T-helper 1 cell (primary cell): ENCODE data around the gene CSPG4.
A peak's percentile ranks its signal among the peaks of the same experiment; 100 is the strongest.
"Not testable (repeated sequence)": the region's sequence is repeated elsewhere in the genome, so short reads cannot be mapped to it uniquely, and the experiment has no call there.

Experiments
- DNase-seq, 5 donors: peaks; one replicate each; pipeline ENCODE4 v3.0.0-alpha.2; 2012 to 2020

Gene CSPG4

DNA sequence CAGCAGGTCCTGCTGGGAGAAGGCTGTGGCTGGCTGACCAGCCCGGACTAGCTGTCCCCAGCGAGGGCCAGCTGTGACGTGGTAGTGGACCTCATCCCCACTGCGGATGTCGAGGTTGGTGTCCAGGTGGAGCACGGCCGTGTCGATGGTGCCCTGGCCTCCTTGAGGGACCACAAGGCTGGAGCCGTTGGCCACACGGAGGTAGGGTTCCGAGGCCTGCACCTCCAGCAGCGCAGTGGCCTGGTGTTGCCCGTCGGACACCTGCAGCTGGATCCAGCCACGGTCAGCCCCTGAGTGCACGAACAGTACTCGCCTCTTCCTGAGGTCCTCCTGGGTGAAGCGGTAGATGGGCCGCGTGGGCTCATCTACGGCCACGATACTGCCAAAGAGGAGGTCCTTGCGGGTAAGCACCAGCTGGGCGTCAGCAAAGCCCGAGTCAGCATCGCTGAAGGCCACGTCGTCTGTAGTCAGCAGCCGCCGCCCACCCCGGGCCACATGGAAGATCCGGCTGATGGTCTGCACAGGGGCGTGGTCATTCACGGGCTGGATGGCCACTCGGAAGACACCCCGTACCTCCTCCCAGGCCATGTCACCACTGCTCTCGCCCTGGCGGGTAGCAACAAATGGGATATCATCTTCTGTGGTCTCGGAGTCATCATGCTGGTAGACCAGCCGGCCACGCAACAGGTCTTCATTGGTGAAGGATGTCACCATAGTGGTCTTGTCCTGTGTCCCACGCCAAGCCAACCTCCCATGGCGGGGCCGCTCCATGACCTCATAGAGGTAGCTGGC is 25.0 kb downstream of the CSPG4 start:
- no peak for DNase-seq

GRCh38 chr15:75686212-75686642 is 26.4 kb downstream of the CSPG4 start:
- peak; percentile 30 to 65 (median 61) for DNase-seq

GRCh38 chr15:75685195-75685594 is 27.5 kb downstream of the CSPG4 start:
- no peak for DNase-seq

DNA sequence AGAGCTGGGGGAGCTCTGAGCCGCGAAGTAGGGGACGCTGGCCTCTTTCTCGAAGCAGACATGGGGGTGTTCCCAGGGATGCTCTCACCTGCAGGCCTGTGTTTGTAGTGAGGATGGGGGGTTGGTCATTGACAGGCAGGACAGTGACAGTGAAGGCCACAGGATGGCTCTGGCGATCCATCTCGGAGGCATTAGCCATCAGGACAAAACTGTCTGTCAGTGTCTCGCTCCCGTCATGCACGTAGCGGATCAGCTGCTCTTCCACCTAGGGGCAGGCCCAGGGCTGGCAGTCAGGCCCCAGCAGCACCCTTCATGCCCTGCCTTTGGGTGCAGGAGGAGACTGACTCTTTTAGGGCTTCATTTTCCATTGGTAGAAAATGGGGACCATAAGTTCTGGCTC is 28.0 kb downstream of the CSPG4 start:
- DNase-seq, result no peak

DNA sequence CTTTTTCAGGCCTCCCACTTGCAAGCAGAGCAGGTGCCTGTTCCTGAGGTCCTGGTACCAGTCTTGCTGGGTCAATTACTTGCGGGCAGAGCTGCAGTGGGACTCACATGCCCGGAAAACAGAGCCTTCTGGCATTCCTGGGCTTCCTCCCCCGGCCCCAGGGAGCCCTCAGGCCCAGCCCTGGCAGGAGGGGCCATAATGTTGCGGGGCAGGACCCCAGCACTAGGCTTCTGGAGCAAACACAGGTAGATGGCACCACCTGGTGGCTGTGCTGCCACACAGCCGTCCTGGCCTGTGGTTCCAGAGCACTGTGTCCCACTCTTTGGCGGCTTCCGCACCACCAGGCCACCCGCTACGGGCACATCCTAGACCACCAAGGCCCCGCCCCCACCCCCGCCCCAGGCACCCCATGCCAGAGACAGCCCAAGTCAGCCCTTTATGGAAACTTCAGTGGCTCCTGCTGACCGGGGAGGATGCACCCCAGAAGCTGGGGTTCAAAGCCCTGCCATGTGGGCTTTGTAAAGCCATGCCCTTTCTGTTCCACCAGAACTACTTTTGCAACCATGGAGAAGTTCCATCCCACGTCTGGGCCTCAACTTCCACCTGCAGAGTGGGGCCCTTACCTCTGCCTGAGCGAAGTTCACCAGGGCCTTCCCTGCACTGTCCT is 28.9 kb downstream of the CSPG4 start:
- DNase-seq, result peak in 4 of 5 donors; percentile 38 to 55 (median 50)

- no peak for DNase-seq
Observed at GRCh38 chr15:75682181-75683135, 30.2 kb downstream of the CSPG4 start.

GRCh38 chr15:75680007-75680789 is 32.5 kb downstream of the CSPG4 start:
- no peak for DNase-seq

GRCh38 chr15:75678324-75678690 is 34.3 kb downstream of the CSPG4 start:
- not testable (repeated sequence) for DNase-seq

GRCh38 chr15:75677465-75678323 is 35.0 kb downstream of the CSPG4 start:
- no peak for DNase-seq

DNA sequence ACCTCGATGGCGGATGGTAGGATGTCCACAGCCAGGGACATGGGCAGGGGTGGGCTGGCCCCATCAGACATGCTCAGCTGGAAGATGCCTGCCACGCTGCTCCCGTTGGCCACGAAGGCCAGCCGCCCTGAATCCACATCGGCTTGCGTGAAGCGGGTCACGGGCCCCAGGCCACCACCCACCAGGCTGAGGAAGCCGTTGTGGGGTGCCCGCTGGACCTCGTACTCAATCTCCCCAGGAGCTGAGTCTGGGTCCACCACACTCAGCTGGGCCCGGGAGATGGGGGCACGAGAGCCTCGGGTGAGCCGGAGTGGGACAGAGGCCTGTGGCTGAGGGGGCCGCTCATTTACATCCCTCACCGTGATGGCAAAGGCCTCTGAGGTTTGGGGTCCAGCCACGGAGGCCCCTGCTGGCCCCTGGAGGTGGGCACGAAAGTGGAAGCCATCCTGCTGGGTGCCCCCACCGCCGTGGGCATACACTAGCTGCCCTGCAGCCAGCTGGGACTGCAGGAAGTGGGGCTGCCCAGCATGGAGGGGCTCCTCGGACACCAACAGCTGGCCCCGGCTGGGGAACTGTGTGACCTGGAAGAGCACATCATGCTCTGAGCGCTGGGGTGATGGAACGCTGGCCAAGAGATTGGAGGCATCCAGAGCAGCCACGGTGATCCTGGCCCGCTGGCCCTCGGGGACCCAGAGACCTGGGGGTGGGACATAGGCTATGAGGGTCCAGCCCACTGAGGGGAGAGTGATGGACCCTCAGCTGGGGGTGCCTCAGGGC is 35.8 kb downstream of the CSPG4 start:
- no peak for DNase-seq

DNA sequence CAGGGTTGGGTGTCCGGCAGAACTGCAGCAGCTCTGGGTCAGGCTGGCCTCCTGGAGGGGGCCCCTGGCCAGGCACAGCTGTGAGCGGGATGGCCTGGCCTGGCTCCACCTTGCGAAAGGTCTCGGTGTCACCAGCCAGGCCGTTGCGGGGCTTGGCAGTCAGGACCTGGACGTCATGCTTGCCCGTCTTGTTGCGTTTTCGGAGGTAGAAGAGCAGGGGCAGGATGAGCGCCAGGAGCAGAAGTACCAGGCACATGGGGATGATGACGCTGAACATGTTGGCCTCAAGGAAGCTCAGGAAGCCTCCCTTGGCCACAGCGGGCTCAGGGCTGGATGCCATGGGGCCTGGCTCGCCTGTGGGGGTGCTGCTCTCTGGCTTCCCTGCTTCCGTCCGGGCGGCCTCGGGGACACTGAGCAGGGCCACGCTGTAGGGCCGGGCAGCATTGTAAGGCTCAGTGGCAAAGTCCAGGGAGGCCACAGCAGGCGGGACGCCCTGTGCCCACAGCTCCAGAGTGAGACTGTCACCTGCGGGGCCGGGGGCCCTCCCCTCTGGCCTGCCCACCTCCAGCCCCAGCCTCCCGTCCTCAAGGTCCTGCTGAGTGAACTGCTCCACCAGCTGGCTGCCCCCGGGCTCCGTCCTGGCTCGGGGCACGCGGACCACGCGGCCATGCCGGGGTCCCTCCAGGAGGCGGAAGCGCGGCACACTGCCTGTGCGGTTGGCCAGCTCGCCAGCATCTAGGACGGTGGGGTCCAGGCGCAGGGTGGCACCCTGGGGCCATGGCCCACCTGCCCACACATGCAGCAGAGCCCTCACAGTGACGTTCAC is 36.9 kb downstream of the CSPG4 start:
- no peak for DNase-seq

DNA sequence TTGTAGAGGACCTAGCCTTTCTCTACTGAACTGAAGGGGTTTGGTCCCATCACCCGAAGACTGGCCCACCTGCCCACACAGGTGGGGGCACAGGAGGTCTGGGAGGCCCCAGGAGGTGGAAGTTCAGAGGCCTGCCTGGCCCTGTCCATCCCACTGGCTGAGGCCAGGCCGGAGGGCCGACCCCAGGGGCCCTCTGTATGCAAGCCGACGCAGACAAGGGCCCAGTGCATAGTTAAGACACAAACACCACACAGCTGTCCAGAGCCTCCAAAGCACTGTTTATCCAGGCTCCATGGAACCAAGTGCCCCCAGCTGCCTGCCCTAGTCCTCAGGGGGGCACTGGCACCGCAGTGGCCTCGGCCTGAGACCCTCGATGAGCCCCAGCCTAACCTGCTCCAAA is 38.3 kb downstream of the CSPG4 start:
- DNase-seq, result no peak

- DNase-seq, result no peak
Observed at GRCh38 chr15:75673426-75674235, 39.0 kb downstream of the CSPG4 start.

DNA sequence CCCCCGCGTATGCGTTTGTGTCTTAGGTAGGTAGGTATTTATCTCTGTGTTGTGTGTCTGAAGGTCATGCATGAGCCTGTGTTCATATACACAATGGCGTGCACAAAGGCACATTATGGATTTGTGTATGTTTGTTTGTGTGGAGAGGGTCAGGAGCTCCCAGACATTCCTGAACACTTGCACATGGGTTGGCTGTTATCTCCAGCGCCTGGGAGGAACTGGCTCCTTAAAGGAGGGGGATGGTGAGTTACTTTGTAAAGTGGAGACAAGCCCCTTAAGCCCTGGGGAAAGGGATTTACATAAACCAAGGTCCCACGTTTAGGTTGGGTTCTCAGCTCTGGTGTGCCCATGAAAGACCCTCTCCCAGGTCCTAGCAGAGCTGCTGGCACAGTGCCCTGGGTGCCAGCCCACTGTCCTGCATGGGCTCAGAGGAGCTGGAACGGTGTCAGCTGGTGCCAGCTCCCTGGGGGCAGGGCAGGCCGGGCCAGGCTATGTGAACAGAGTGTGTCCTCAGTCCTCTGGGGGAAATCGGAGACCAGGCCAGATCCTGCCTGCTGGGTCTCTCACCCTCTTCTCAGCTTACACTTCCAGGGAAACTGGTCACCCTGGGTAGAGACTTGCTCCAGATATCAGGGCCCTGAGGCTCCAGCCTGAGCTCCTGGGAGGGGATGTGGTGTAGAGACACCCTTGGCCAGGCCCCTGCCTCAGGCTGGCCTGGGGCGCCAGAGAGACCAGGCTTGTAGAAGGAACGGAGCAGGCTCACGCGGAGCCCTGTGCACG is 39.8 kb downstream of the CSPG4 start:
- no peak for DNase-seq

DNA sequence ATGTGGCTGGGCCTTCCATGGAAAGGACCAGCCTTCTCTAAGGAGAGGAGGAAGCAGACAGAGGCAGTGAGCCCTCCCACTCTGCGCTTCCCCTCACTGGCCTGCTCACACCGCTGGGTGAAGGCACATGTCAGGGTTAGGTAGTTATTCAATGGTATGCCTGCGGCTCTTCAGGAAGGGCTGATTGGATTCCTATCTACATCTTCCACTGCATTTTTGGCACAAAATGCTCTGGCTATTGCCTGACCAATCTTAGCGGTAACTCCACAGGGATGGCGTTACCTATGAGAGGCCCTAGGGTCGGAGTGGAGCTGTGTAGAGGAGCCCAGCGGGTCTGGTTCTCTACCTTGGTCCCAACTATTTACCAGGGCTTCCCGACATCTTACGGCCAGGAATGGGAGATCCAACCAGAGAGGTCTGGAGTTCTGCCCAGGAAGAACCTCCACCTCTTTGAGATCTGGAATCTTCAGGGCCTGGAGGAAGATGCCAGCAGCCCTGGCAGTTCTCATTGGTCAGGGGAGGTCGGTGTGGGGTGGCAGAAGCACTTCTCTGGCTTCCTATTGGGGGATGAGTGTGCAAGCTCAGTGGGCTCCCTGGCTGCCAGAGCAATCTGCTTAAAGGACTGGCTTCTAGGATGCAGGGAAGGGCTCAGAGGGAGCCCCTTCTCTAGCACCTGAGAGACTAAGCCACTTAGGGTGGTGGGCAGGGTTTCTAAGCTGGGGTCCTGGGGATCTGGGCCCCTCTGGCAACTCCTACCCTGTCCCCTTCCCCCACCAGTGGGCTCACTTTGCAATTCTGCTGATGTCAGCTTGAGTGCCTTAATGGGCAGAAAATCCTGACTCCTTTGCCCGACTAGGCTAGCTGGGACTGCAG is 40.7 kb downstream of the CSPG4 start:
- DNase-seq, result no peak

GRCh38 chr15:75669879-75670212 is 42.8 kb downstream of the CSPG4 start:
- no peak for DNase-seq
